Peyer's patch (tissue), 4 donors: Measurements from ENCODE around the gene EGFLAM.

ENCODE experiments used
- POLR2A ChIP-seq, 2 donors: fragments of 450-650 bp; IDR thresholded peaks; one replicate each; pipeline ENCODE4 v1.5.1; 2017; ENCODE audit warnings: antibody characterized with exemption in 2 of 2, mild to moderate bottlenecking in 2 of 2, moderate library complexity in 2 of 2
- TF ChIP-seq, protein P1 (sequence below), 6 experiments: fragments of 450-650 bp in 4 of 6; fragments of 200-600 bp in 2 of 6; sonication (generic) in 1 of 6; IDR thresholded peaks; one replicate each; pipeline ENCODE4 v1.5.1; 2017 to 2019; ENCODE audit warnings: antibody characterized with exemption in 6 of 6, mild to moderate bottlenecking in 3 of 6, moderate library complexity in 1 of 6

DNA sequence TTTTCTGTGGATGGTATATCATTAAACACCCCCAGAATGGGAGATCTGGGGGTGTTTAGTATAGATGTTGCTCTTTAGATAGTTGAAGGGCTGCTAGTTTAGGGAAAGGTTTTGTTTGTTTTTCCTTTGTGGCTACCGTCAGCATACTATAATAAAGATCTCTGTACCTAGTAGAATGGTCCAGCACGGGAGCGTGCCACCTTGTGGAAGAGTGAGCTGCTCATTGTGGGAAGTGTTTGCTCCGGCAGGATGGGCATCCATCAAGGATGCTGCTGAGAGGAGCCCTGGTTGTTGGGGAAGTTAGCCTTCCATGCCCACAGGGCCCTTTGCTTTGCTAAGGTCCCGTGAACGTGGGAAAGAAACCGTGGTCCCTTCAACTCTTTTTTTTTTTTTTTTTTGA, 185.0 kb downstream of the EGFLAM start:
- TF ChIP-seq, protein P1, sequence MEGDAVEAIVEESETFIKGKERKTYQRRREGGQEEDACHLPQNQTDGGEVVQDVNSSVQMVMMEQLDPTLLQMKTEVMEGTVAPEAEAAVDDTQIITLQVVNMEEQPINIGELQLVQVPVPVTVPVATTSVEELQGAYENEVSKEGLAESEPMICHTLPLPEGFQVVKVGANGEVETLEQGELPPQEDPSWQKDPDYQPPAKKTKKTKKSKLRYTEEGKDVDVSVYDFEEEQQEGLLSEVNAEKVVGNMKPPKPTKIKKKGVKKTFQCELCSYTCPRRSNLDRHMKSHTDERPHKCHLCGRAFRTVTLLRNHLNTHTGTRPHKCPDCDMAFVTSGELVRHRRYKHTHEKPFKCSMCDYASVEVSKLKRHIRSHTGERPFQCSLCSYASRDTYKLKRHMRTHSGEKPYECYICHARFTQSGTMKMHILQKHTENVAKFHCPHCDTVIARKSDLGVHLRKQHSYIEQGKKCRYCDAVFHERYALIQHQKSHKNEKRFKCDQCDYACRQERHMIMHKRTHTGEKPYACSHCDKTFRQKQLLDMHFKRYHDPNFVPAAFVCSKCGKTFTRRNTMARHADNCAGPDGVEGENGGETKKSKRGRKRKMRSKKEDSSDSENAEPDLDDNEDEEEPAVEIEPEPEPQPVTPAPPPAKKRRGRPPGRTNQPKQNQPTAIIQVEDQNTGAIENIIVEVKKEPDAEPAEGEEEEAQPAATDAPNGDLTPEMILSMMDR (IDR thresholded peaks at IDR 0.05), result no peak
- TF ChIP-seq POLR2A (IDR thresholded peaks at IDR 0.05), result no peak
